ENCODE measurements around the gene PCDHGA2. TPM values are rescaled to one million over a fixed set of nuclear protein-coding genes. Genes with fewer than 3 reads are reported as not detected.

Gene PCDHGA2
- total RNA-seq, 1 experiment from 2014 or later: 0.66 TPM

Other genes starting within 250 kb of the PCDHGA2 start
- gene PCDHB2, start 244.1 kb upstream of the PCDHGA2 start, total RNA-seq (2014; rRNA removed; shearing (Covaris generic)): 11.2 and 12.8 TPM in 2 replicates
- gene PCDHB3, start 238.3 kb upstream of the PCDHGA2 start, total RNA-seq (2014; rRNA removed; shearing (Covaris generic)): 0.26 and 0.45 TPM in 2 replicates
- 0.66 and 1.7 TPM in 2 replicates for gene PCDHB4, start 216.9 kb upstream of the PCDHGA2 start, total RNA-seq (2014; rRNA removed; shearing (Covaris generic))
- 12.2 and 12.4 TPM in 2 replicates for gene PCDHB5, start 203.6 kb upstream of the PCDHGA2 start, total RNA-seq (2014; rRNA removed; shearing (Covaris generic))
- 7.8 and 10.6 TPM in 2 replicates for gene PCDHB6, start 188.7 kb upstream of the PCDHGA2 start, total RNA-seq (2014; rRNA removed; shearing (Covaris generic))
- gene PCDHB7, start 166.1 kb upstream of the PCDHGA2 start, total RNA-seq (2014; rRNA removed; shearing (Covaris generic)): 5.7 and 6.7 TPM in 2 replicates
- gene PCDHB8, start 161.0 kb upstream of the PCDHGA2 start, total RNA-seq (2014; rRNA removed; shearing (Covaris generic)): 6.5 and 6.6 TPM in 2 replicates
- gene PCDHB16, start 156.4 kb upstream of the PCDHGA2 start, total RNA-seq (2014; rRNA removed; shearing (Covaris generic)): 7.7 and 7.9 TPM in 2 replicates
- gene PCDHB9, start 151.6 kb upstream of the PCDHGA2 start, total RNA-seq (2014; rRNA removed; shearing (Covaris generic)): 3.1 and 4.1 TPM in 2 replicates
- gene PCDHB10, start 146.4 kb upstream of the PCDHGA2 start, total RNA-seq (2014; rRNA removed; shearing (Covaris generic)): 2.3 and 3.0 TPM in 2 replicates
- 2.7 and 3.9 TPM in 2 replicates for gene PCDHB11, start 139.1 kb upstream of the PCDHGA2 start, total RNA-seq (2014; rRNA removed; shearing (Covaris generic))
- gene PCDHB12, start 130.0 kb upstream of the PCDHGA2 start, total RNA-seq (2014; rRNA removed; shearing (Covaris generic)): 2.3 and 2.7 TPM in 2 replicates
- 2.4 and 2.9 TPM in 2 replicates for gene PCDHB13, start 124.8 kb upstream of the PCDHGA2 start, total RNA-seq (2014; rRNA removed; shearing (Covaris generic))
- gene PCDHB14, start 115.4 kb upstream of the PCDHGA2 start, total RNA-seq (2014; rRNA removed; shearing (Covaris generic)): 1.8 and 2.9 TPM in 2 replicates
- gene PCDHB15, start 93.4 kb upstream of the PCDHGA2 start, total RNA-seq (2014; rRNA removed; shearing (Covaris generic)): 2.1 and 2.7 TPM in 2 replicates
- 0.19 TPM in 1 of 2 replicates, not detected in the other for gene SLC25A2, start 34.7 kb upstream of the PCDHGA2 start, total RNA-seq (2014; rRNA removed; shearing (Covaris generic))
- 92.6 and 94.6 TPM in 2 replicates for gene TAF7, start 18.0 kb upstream of the PCDHGA2 start, total RNA-seq (2014; rRNA removed; shearing (Covaris generic))
- 2.5 TPM in 2 replicates for gene PCDHGA1, start 8.2 kb upstream of the PCDHGA2 start, total RNA-seq (2014; rRNA removed; shearing (Covaris generic))
- gene PCDHGA3, start 5.1 kb downstream of the PCDHGA2 start, total RNA-seq (2014; rRNA removed; shearing (Covaris generic)): 0.32 and 0.79 TPM in 2 replicates
- gene PCDHGB1, start 11.3 kb downstream of the PCDHGA2 start, total RNA-seq (2014; rRNA removed; shearing (Covaris generic)): 4.5 and 5.0 TPM in 2 replicates
- 1.9 and 2.0 TPM in 2 replicates for gene PCDHGA4, start 16.3 kb downstream of the PCDHGA2 start, total RNA-seq (2014; rRNA removed; shearing (Covaris generic))
- gene PCDHGB2, start 21.2 kb downstream of the PCDHGA2 start, total RNA-seq (2014; rRNA removed; shearing (Covaris generic)): 1.9 and 2.3 TPM in 2 replicates
- 1.3 and 1.4 TPM in 2 replicates for gene PCDHGA5, start 25.4 kb downstream of the PCDHGA2 start, total RNA-seq (2014; rRNA removed; shearing (Covaris generic))
- 0.83 and 1.5 TPM in 2 replicates for gene PCDHGB3, start 31.5 kb downstream of the PCDHGA2 start, total RNA-seq (2014; rRNA removed; shearing (Covaris generic))
- 1.2 and 1.5 TPM in 2 replicates for gene PCDHGA6, start 35.1 kb downstream of the PCDHGA2 start, total RNA-seq (2014; rRNA removed; shearing (Covaris generic))
- 6.1 and 8.1 TPM in 2 replicates for gene PCDHGA7, start 44.0 kb downstream of the PCDHGA2 start, total RNA-seq (2014; rRNA removed; shearing (Covaris generic))
- gene PCDHGB4, start 48.9 kb downstream of the PCDHGA2 start, total RNA-seq (2014; rRNA removed; shearing (Covaris generic)): 2.0 TPM in 2 replicates
- 1.1 and 1.6 TPM in 2 replicates for gene PCDHGA8, start 53.9 kb downstream of the PCDHGA2 start, total RNA-seq (2014; rRNA removed; shearing (Covaris generic))
- gene PCDHGB5, start 59.2 kb downstream of the PCDHGA2 start, total RNA-seq (2014; rRNA removed; shearing (Covaris generic)): 1.9 and 2.4 TPM in 2 replicates
- 1.1 and 2.7 TPM in 2 replicates for gene PCDHGA9, start 64.0 kb downstream of the PCDHGA2 start, total RNA-seq (2014; rRNA removed; shearing (Covaris generic))
- gene PCDHGB6, start 69.3 kb downstream of the PCDHGA2 start, total RNA-seq (2014; rRNA removed; shearing (Covaris generic)): 0.80 and 1.2 TPM in 2 replicates
- 4.3 and 6.0 TPM in 2 replicates for gene PCDHGA10, start 74.2 kb downstream of the PCDHGA2 start, total RNA-seq (2014; rRNA removed; shearing (Covaris generic))
- gene PCDHGB7, start 78.9 kb downstream of the PCDHGA2 start, total RNA-seq (2014; rRNA removed; shearing (Covaris generic)): 0.72 and 0.90 TPM in 2 replicates
- gene PCDHGA11, start 82.3 kb downstream of the PCDHGA2 start, total RNA-seq (2014; rRNA removed; shearing (Covaris generic)): 0.30 and 0.96 TPM in 2 replicates
- gene PCDHGA12, start 91.7 kb downstream of the PCDHGA2 start, total RNA-seq (2014; rRNA removed; shearing (Covaris generic)): 0.80 and 1.2 TPM in 2 replicates
- 62.5 and 65.1 TPM in 2 replicates for gene PCDHGC3, start 137.2 kb downstream of the PCDHGA2 start, total RNA-seq (2014; rRNA removed; shearing (Covaris generic))
- gene PCDHGC4, start 146.3 kb downstream of the PCDHGA2 start, total RNA-seq (2014; rRNA removed; shearing (Covaris generic)): 1.3 and 1.8 TPM in 2 replicates
- 1.1 and 1.3 TPM in 2 replicates for gene PCDHGC5, start 150.3 kb downstream of the PCDHGA2 start, total RNA-seq (2014; rRNA removed; shearing (Covaris generic))

Measured in A375 (cell line).